Measurements from ENCODE around the gene MLLT6. TPM values are rescaled to one million over a fixed set of nuclear protein-coding genes. Genes with fewer than 3 reads are reported as not detected.
A peak's percentile ranks its signal among the peaks of the same experiment; 100 is the strongest.

Gene MLLT6
- 10 to 100 TPM; 30.6 to 79.7 (median 35.1) TPM for total RNA-seq

- H3K9me3 ChIP-seq: no peaks in the 10 kb centered on the region
- intact Hi-C loops (cut with DNase I): loop anchor here (2.0 kb wide), 1 partner anchor 30 kb away; the partner anchor contains the start of gene EPOP
- peaks cover 0 to 26% (median 4%) of the 10 kb centered on the region in 3 donors for H3K36me3 ChIP-seq
- H3K27me3 ChIP-seq: no peaks in the 10 kb centered on the region
- peak within 1 kb of the TSS; percentile 76 to 94 (median 90) for H3K4me3 ChIP-seq
- TF ChIP-seq CTCF (IDR thresholded peaks at IDR 0.05): no peak
- TF ChIP-seq POLR2A (IDR thresholded peaks at IDR 0.05): peak in 1 of 4 donors; percentile 52
- H3K4me1 ChIP-seq: peaks cover 10 to 79% (median 28%) of the 10 kb centered on the region in 3 donors
- no peak for DNase-seq
- H3K27ac ChIP-seq: peak within 1 kb of the TSS; percentile 96 to 98 (median 96)
- WGBS, 2 donors: 0 to 1% methylated on average over 22 to 29 of the region's 100 CpGs
Observed at GRCh38 chr17:38704606-38705522, at the start of gene MLLT6. MLLT6 (plus strand) TSS chr17:38705273; CDS start chr17:38705633, 360 bp downstream.

GRCh38 chr17:38656959-38657823 lies 47.9 kb upstream of the MLLT6 start:
- no peaks in the 10 kb centered on the region for H3K36me3 ChIP-seq
- no peaks in the 10 kb centered on the region for H3K9me3 ChIP-seq
- H3K4me3 ChIP-seq: no peak overlapping the region
- no peak for DNase-seq
- WGBS, 2 donors: 63 to 67% methylated on average over 10 to 24 of the region's 27 CpGs
- no peak overlapping the region for H3K27ac ChIP-seq
- peaks cover 0 to 61% (median 0%) of the 10 kb centered on the region in 4 donors for H3K27me3 ChIP-seq
- H3K4me1 ChIP-seq: no peaks in the 10 kb centered on the region
- TF ChIP-seq CTCF (IDR thresholded peaks at IDR 0.05) (no peak), POLR2A (IDR thresholded peaks at IDR 0.05) (no peak)
- intact Hi-C loops (cut with DNase I): loop anchor here (10.0 kb wide), 1 partner anchor 232 kb away; the partner anchor contains the start of gene ARHGAP23

GRCh38 chr17:38657824-38658740 lies 47.0 kb upstream of the MLLT6 start:
- H3K4me3 ChIP-seq: no peak overlapping the region
- H3K9me3 ChIP-seq: no peaks in the 10 kb centered on the region
- 72 to 84% methylated on average over 8 to 10 of the region's 15 CpGs for WGBS, 2 donors
- DNase-seq: no peak
- intact Hi-C loops (cut with DNase I): loop anchor here (10.0 kb wide), 1 partner anchor 233 kb away; the partner anchor contains the start of gene ARHGAP23
- H3K27ac ChIP-seq: no peak overlapping the region
- TF ChIP-seq POLR2A (IDR thresholded peaks at IDR 0.05): no peak
- no peak for TF ChIP-seq CTCF (IDR thresholded peaks at IDR 0.05)
- H3K27me3 ChIP-seq: peaks cover 0 to 56% (median 0%) of the 10 kb centered on the region in 4 donors
- no peaks in the 10 kb centered on the region for H3K4me1 ChIP-seq
- H3K36me3 ChIP-seq: no peaks in the 10 kb centered on the region

GRCh38 chr17:38658741-38659345 lies 46.2 kb upstream of the MLLT6 start:
- TF ChIP-seq CTCF (IDR thresholded peaks at IDR 0.05) (no peak), POLR2A (IDR thresholded peaks at IDR 0.05) (no peak)
- peaks cover 0 to 56% (median 0%) of the 10 kb centered on the region in 4 donors for H3K27me3 ChIP-seq
- no peak for DNase-seq
- 38 to 39% methylated on average over 8 of the region's 13 CpGs for WGBS, 2 donors
- no peak overlapping the region for H3K27ac ChIP-seq
- no peaks in the 10 kb centered on the region for H3K4me1 ChIP-seq
- H3K36me3 ChIP-seq: no peaks in the 10 kb centered on the region
- H3K4me3 ChIP-seq: no peak overlapping the region
- intact Hi-C loops (cut with DNase I): loop anchor here (10.0 kb wide), 1 partner anchor 234 kb away; the partner anchor contains the start of gene ARHGAP23
- no peaks in the 10 kb centered on the region for H3K9me3 ChIP-seq
